CD4-positive, CD25-positive, alpha-beta regulatory T cell (primary cell): ENCODE data around the gene WWC1. TPM values are rescaled to one million over a fixed set of nuclear protein-coding genes. Genes with fewer than 3 reads are reported as not detected.
"Not testable (repeated sequence)": the region's sequence is repeated elsewhere in the genome, so short reads cannot be mapped to it uniquely, and the experiment has no call there.

Source experiments
- ATAC-seq, 2 donors: fragments of 150-1000 bp; cut with Tn5 transposase; one replicate each; pipeline ENCODE4 v1.10.0; 2021; ENCODE audit warnings: low read depth in 2 of 2, moderate number of reproducible peaks in 2 of 2, moderate library complexity in 1 of 2
- DNase-seq, 3 donors: peaks; one replicate each; pipeline versions ENCODE4 v3.0.0 to v3.0.0-alpha.2; 2012 to 2022; ENCODE audit warnings: mixed read lengths in 1 of 3
- H3K27ac ChIP-seq: one replicate; pipeline ENCODE4 v1.7.0; 2013; ENCODE audit warnings: mild to moderate bottlenecking, low read length; ENCODE audit not compliant: insufficient read depth, poor library complexity, severe bottlenecking
- H3K27me3 ChIP-seq: one replicate; pipeline ENCODE4 v1.7.0; 2013; ENCODE audit warnings: low read length; ENCODE audit not compliant: control insufficient read depth, insufficient read depth
- H3K36me3 ChIP-seq: one replicate; pipeline ENCODE4 v1.7.0; 2013; ENCODE audit warnings: mild to moderate bottlenecking, low read length, moderate library complexity; ENCODE audit not compliant: control insufficient read depth, insufficient read depth
- H3K4me1 ChIP-seq: 2 replicates; pipeline ENCODE4 v1.7.0; 2013; ENCODE audit warnings: mild to moderate bottlenecking, low read length; ENCODE audit not compliant: insufficient read depth, control insufficient read depth, poor library complexity, severe bottlenecking
- H3K4me3 ChIP-seq: one replicate; pipeline ENCODE4 v1.7.0; 2013; ENCODE audit warnings: low read depth, mild to moderate bottlenecking, low read length, moderate library complexity
- H3K9me3 ChIP-seq, 2 experiments: 1 replicate in 1 of 2; 2 replicates in 1 of 2; pipeline ENCODE4 v1.7.0; 2013; ENCODE audit warnings: low read length in 2 of 2, mild to moderate bottlenecking in 1 of 2, moderate library complexity in 1 of 2; ENCODE audit not compliant: control insufficient read depth in 2 of 2
- H3K27ac Mint-ChIP-seq, 3 donors: one replicate each; pipeline ENCODE4 v1.8.0; 2020 to 2022; ENCODE audit warnings: mild to moderate bottlenecking in 3 of 3, mixed read lengths in 3 of 3, moderate library complexity in 2 of 3
- H3K27me3 Mint-ChIP-seq: one replicate; pipeline ENCODE4 v1.8.0; 2022; ENCODE audit warnings: mild to moderate bottlenecking, mixed read lengths
- H3K36me3 Mint-ChIP-seq: one replicate; pipeline ENCODE4 v1.8.0; 2020; ENCODE audit warnings: mixed read lengths
- H3K4me1 Mint-ChIP-seq, 4 donors: one replicate each; pipeline ENCODE4 v1.8.0; 2020 to 2022; ENCODE audit warnings: mixed read lengths in 4 of 4, mild to moderate bottlenecking in 1 of 4
- H3K4me3 Mint-ChIP-seq, 4 donors: one replicate each; pipeline ENCODE4 v1.8.0; 2020 to 2022; ENCODE audit warnings: mild to moderate bottlenecking in 4 of 4, mixed read lengths in 4 of 4, moderate library complexity in 3 of 4
- H3K9me3 Mint-ChIP-seq, 7 donors: one replicate each; pipeline ENCODE4 v1.8.0; 2020 to 2022; ENCODE audit warnings: mixed read lengths in 7 of 7, mild to moderate bottlenecking in 3 of 7, moderate library complexity in 2 of 7
- polyA plus RNA-seq, 4 donors: library from polyadenylated mRNA; unstranded; fragments of 300-500 nt; fragmentation: Illumina TruSeq; gene quantifications; one replicate each; pipeline ENCODE4 v1.2.3, GENCODE V29; 2021
- total RNA-seq: library from RNA; stranded (reverse); gene quantifications from one replicate; pipeline ENCODE4 v1.2.3, GENCODE V29; 2022

The WWC1 gene
- total and polyA plus RNA-seq, 5 donors from 2014 or later, result 0.07 to 1.5 (median 0.95) TPM; not detected in 1

GRCh38 chr5:168432903-168433302 lies 141.5 kb downstream of the WWC1 start:
- no peak for ATAC-seq
- Mint-ChIP-seq H3K9me3 (peaks cover 0 to 2% (median 0%) of the 10 kb centered on the region in 7 donors), H3K4me3 (no peak overlapping the region), H3K36me3 (peaks cover 3% of the 10 kb centered on the region), H3K4me1 (peaks cover 0 to 1% (median 0%) of the 10 kb centered on the region in 4 donors), H3K27me3 (no peaks in the 10 kb centered on the region), H3K27ac (no peak overlapping the region)
- Histone ChIP-seq H3K27me3 (no peaks in the 10 kb centered on the region), H3K4me3 (no peak overlapping the region), H3K4me1 (no peaks in the 10 kb centered on the region), H3K9me3 (no peaks in the 10 kb centered on the region), H3K36me3 (no peaks in the 10 kb centered on the region), H3K27ac (no peak overlapping the region)
- no peak for DNase-seq

- no peak for ATAC-seq
- Mint-ChIP-seq H3K9me3 (peaks cover 0 to 2% (median 0%) of the 10 kb centered on the region in 7 donors), H3K27ac (no peak overlapping the region), H3K4me3 (no peak overlapping the region), H3K36me3 (peaks cover 1% of the 10 kb centered on the region), H3K4me1 (peaks cover 0 to 1% (median 0%) of the 10 kb centered on the region in 4 donors), H3K27me3 (no peaks in the 10 kb centered on the region)
- Histone ChIP-seq H3K27me3 (no peaks in the 10 kb centered on the region), H3K9me3 (no peaks in the 10 kb centered on the region), H3K27ac (no peak overlapping the region), H3K36me3 (no peaks in the 10 kb centered on the region), H3K4me3 (no peak overlapping the region), H3K4me1 (no peaks in the 10 kb centered on the region)
- DNase-seq, result no peak
Measured at GRCh38 chr5:168434001-168434400, 142.6 kb downstream of the WWC1 start.

GRCh38 chr5:168434746-168435321 lies 143.4 kb downstream of the WWC1 start:
- ATAC-seq (no peak), DNase-seq (no peak)
- H3K4me3 ChIP-seq, result no peak overlapping the region
- no peaks in the 10 kb centered on the region for H3K36me3 ChIP-seq
- no peaks in the 10 kb centered on the region for H3K4me1 ChIP-seq
- Mint-ChIP-seq H3K4me3 (no peak overlapping the region), H3K4me1 (peaks cover 0 to 1% (median 0%) of the 10 kb centered on the region in 4 donors), H3K27me3 (no peaks in the 10 kb centered on the region), H3K36me3 (no peaks in the 10 kb centered on the region), H3K27ac (peak overlapping the region in 1 of 3 donors; percentile 33), H3K9me3 (peaks cover 0 to 2% (median 0%) of the 10 kb centered on the region in 7 donors)
- no peak overlapping the region for H3K27ac ChIP-seq
- H3K9me3 ChIP-seq, result no peaks in the 10 kb centered on the region
- H3K27me3 ChIP-seq, result no peaks in the 10 kb centered on the region

- H3K4me3 Mint-ChIP-seq, H3K4me1 Mint-ChIP-seq, H3K9me3 Mint-ChIP-seq, H3K9me3 ChIP-seq, H3K36me3 ChIP-seq, DNase-seq, ATAC-seq, H3K36me3 Mint-ChIP-seq, H3K27me3 Mint-ChIP-seq, H3K27ac ChIP-seq, H3K4me3 ChIP-seq, H3K27ac Mint-ChIP-seq, H3K4me1 ChIP-seq, H3K27me3 ChIP-seq: not testable (repeated sequence)
Measured at GRCh38 chr5:168435340-168435739, 143.9 kb downstream of the WWC1 start.

- H3K27ac Mint-ChIP-seq, result no peak overlapping the region
- no peaks in the 10 kb centered on the region for H3K36me3 Mint-ChIP-seq
- no peaks in the 10 kb centered on the region for H3K36me3 ChIP-seq
Measured at GRCh38 chr5:168438349-168438748, 146.9 kb downstream of the WWC1 start.

GRCh38 chr5:168443533-168443932 lies 152.1 kb downstream of the WWC1 start:
- ATAC-seq (no peak), DNase-seq (no peak)
- H3K36me3 ChIP-seq, result no peaks in the 10 kb centered on the region
- no peaks in the 10 kb centered on the region for H3K4me1 ChIP-seq
- Mint-ChIP-seq H3K36me3 (no peaks in the 10 kb centered on the region), H3K9me3 (no peaks in the 10 kb centered on the region), H3K4me1 (no peaks in the 10 kb centered on the region), H3K4me3 (no peak overlapping the region), H3K27ac (no peak overlapping the region), H3K27me3 (no peaks in the 10 kb centered on the region)
- H3K27ac ChIP-seq, result no peak overlapping the region
- H3K9me3 ChIP-seq, result no peaks in the 10 kb centered on the region
- no peaks in the 10 kb centered on the region for H3K27me3 ChIP-seq
- H3K4me3 ChIP-seq, result no peak overlapping the region

More at GRCh38 chr5:168438349-168438748, 146.9 kb downstream of the WWC1 start:
- Mint-ChIP-seq H3K4me1 (no peaks in the 10 kb centered on the region), H3K27me3 (no peaks in the 10 kb centered on the region), H3K9me3 (peaks cover 0 to 2% (median 0%) of the 10 kb centered on the region in 7 donors), H3K4me3 (no peak overlapping the region)
- H3K27me3 ChIP-seq, result no peaks in the 10 kb centered on the region
- ATAC-seq (no peak), DNase-seq (no peak)
- no peak overlapping the region for H3K4me3 ChIP-seq
- no peaks in the 10 kb centered on the region for H3K9me3 ChIP-seq
- H3K4me1 ChIP-seq, result no peaks in the 10 kb centered on the region
- no peak overlapping the region for H3K27ac ChIP-seq

GRCh38 chr5:168443950-168444700 lies 152.7 kb downstream of the WWC1 start:
- Mint-ChIP-seq H3K4me1 (no peaks in the 10 kb centered on the region), H3K4me3 (no peak overlapping the region), H3K36me3 (no peaks in the 10 kb centered on the region), H3K27me3 (no peaks in the 10 kb centered on the region), H3K9me3 (no peaks in the 10 kb centered on the region), H3K27ac (no peak overlapping the region)
- Histone ChIP-seq H3K9me3 (no peaks in the 10 kb centered on the region), H3K36me3 (no peaks in the 10 kb centered on the region), H3K27ac (no peak overlapping the region), H3K4me1 (no peaks in the 10 kb centered on the region), H3K27me3 (no peaks in the 10 kb centered on the region), H3K4me3 (no peak overlapping the region)
- ATAC-seq (no peak), DNase-seq (no peak)
